IPS DF 4.7 (cell line): ENCODE data around the gene ZDHHC5.

Experiments used
- DNase-seq: peaks from one replicate; pipeline ENCODE4 v3.0.0-alpha.2; 2013; ENCODE audit warnings: low spot score; ENCODE audit errors: extremely low read depth

ZDHHC5 gene, protein sequence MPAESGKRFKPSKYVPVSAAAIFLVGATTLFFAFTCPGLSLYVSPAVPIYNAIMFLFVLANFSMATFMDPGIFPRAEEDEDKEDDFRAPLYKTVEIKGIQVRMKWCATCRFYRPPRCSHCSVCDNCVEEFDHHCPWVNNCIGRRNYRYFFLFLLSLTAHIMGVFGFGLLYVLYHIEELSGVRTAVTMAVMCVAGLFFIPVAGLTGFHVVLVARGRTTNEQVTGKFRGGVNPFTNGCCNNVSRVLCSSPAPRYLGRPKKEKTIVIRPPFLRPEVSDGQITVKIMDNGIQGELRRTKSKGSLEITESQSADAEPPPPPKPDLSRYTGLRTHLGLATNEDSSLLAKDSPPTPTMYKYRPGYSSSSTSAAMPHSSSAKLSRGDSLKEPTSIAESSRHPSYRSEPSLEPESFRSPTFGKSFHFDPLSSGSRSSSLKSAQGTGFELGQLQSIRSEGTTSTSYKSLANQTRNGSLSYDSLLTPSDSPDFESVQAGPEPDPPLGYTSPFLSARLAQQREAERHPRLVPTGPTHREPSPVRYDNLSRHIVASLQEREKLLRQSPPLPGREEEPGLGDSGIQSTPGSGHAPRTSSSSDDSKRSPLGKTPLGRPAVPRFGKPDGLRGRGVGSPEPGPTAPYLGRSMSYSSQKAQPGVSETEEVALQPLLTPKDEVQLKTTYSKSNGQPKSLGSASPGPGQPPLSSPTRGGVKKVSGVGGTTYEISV

DNA sequence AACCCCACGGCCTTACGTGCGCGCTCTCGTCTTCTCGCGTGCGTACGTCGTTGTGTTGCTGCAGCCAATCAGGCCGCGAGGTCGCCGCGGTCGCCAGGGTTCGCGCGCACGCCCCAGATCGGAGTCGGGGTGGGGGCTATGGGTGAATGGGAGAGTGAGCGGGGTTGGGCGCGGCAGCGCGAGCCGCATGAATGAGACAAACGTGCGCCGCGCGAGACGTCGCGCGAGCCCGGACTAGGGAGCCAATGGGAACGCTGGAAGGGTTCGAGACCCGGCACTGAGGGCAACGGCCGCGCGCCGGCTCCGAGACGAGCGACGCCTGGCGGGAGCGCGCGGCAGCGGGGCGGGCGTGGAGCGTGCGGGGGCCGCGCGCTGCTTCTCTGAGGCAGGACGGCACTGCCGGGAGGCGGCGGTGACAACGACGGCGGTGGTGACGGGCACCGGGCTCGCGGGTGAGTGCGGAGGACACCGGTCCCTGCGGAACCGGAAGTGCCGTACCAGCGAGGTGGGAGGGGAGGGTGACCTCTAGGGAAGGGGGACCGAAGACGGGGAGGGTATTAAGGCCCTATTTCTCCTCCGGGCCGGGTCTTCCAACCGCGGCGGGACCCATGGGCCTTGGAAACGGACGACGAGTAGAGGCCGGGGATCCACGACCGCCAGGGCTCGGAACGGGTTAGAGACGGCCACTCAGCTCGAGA is at the start of gene ZDHHC5:
Gene ZDHHC5, plus strand, starts transcription at position 379 of the 698 bp plus-strand sequence. CDS start 4,977 bp downstream, outside the sequence.
- peak; percentile 97 for DNase-seq

DNA sequence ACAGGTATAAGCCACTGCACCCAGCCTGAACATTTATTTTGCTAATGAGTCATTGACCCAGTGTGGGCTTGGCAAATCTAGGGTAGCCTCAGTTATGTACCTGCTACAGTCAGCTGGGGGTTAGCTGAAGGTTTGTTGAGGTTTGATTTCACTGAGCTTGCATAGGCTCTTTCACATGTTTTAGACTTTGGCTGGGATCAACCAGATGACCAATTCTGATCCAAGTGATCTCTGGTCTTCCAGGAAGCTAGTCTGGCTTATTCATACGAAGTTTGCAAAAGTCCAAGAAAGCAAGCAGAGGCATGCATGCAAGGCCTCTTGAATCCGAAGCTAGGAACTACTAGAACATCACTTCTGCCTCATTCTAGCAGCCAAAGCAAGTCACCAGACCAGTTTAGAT is 49.5 kb upstream of the ZDHHC5 start:
- no peak for DNase-seq

DNA sequence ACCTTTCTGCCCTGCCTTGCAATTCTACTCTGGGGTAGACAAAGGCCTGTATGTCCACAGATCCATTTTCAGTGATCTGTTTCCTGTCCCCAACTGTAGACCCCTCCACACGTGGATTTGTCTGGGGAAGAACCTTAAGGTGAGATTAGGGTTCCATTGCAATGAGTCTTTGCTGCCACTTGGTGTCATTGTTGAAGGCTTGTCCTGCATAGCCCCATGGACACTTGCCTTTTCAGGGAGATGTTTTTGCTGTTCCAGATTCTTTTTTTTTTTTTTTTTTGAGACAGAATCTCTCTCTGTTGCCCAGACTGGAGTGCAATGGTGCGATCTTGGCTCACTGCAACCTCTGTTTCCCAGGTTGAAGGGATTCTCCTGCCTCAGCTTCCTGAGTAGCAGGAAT is 48.6 kb upstream of the ZDHHC5 start:
- DNase-seq, result no peak

DNA sequence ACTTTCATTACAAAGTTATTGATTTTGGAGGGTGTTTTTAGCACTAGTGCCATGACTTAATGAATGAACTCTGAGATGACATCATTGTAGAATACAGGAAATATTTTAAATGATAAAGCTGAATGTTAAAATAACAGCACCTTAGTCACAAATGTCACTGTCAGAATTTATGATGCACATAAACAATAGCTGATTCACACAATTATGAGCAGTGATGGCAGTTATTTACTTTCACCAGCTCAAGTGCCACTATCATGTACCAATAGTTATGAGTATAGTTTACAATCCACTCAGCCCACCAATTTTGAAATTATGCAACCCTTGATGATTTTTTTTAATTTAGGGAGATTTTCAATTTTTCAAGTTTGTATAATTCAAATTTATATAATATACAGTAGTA is 47.4 kb upstream of the ZDHHC5 start:
- DNase-seq, result no peak

DNA sequence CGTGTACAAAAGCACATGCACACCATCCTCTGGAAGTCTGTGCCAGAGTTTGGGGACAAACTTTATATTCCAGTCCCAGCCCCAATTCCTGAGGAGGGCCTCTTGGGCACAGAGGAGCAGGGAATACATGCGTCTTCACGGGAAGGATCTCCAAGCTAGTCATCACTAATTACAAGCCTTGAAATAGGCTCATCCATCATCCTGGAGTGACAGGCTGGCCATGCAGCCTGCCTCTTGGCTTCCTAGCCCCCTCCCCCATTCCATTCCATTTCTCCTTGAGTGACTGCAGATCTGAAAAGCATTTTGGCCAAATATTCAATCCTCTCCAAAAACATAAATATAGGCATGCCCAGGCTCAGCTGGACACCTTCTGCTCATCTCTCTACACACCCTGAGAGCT is 45.7 kb upstream of the ZDHHC5 start:
- DNase-seq, result no peak

DNA sequence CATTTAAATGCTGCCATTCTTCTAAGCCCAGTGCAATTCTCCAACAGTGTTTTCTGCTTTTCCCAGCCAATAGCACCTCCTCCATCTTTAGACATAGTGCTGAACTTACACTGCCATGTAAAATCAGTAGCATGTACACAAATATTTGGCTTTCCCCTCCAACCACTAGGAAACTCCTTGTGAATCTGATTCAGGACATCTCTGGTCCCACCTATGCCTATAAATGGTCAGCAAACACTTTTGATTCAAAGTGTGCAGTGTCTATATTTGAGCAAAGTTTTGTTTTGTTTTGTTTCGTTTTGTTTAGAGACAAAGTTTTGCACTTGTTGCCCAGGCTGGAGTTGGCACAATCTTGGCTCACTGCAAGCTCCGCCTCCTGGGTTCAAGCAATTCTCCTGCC is 43.0 kb upstream of the ZDHHC5 start:
- DNase-seq, result no peak

DNA sequence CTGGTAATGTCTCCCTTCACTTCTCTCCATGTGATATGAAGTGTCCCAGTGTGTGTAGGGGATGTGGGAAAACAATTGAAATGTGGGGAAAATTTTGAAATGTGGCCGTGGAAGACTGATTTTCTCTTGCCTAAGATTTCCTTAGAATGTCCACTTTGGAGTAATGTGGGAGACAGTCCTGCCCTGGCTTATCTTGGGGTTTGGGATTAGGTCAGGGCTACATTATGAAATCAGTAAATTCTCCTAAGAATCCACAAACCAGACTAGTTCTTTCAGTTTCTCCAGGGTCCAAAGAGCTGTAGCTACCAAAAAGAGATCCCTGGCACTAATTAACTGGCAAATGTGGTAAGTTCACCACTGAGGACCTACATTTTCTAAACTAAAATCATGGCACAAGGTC is 41.0 kb upstream of the ZDHHC5 start:
- no peak for DNase-seq

DNA sequence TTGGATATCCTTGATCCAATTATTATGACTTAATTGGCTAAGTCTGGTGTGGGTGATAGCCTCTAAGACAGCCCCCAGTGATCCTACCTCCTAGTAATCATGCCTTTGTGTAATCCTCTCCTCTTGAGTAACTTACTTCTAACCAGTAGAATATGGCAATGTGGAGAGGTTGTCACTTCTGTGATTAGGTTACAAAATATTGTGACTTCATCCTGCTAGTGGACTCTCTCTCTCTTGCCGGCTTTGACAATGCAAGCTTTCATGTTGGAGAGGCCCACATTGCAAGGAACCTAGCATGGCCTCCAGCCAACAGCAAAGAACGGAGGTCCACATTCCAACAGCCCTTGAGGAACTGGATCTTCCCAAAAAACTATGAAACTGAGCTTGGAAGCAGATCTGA is 37.7 kb upstream of the ZDHHC5 start:
- no peak for DNase-seq

DNA sequence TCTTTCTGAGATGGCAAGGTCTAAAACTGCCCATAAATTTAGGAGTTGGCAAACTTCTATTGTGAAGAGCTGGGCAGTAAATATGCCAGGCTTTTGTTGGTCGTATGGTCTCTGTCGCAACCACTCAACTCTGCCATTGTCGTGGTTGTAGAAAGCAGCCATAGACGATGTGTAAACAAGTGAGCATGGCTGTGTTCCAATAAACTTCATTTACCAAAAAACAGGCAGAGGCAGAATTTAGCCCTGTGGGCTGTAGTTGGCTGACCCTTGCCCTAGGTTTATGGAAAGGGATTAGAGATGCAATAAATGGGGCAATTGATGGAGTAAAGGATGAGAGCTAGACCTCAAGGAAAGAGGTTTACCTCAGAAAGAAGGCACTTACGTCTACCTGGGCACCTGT is 35.8 kb upstream of the ZDHHC5 start:
- DNase-seq, result no peak

DNA sequence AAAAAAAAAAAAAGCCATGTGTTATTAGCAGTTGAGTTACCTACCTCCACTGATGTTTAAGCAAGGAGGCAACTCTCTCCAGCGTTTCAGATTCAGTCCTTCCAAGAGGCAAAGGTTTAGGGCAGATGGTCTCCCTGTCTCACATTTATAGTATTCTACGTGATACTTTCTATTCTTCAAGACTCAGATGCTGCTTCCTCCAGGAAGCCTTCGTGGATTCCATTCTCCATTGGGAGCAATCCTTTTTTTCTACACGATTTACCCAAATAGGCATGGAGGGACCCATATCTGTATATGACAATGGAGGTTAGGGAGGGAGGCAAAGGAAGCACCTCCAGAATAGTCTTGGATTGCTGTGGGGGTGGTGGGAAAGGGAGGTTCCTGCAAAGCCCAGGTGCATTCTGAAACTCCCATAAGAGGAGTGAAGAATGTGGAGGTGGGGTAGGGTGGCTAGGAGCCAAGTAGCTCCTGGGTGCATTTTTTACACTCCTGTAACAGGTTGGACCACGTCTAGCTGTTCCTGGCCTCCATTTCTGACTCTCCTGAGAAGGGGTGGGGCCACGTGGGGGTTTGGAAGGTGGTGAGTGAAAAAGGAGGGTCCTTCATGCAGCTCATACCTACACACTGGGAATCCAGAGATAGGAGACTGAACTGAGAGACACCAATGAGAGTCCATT is 34.4 kb upstream of the ZDHHC5 start:
- DNase-seq, result no peak

DNA sequence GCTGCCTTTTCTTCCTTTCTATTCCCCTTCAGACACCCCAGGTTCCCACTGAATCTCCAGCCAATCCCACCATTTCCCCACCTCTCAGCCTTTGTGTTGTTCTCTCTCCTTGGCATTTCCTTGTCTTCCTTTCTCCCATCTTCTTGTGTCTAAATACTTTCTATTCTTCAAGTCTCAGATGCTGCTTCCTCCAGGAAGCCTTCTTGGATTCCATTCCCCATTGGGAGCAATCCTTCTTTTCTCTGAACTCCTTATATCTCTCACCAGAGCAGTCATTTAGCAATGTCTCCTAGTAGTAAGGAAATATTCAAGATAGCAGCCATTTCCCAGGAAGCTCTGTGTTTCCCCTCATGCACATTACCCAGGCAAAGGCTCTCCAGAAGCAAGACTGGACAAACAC is 33.6 kb upstream of the ZDHHC5 start:
- no peak for DNase-seq

DNA sequence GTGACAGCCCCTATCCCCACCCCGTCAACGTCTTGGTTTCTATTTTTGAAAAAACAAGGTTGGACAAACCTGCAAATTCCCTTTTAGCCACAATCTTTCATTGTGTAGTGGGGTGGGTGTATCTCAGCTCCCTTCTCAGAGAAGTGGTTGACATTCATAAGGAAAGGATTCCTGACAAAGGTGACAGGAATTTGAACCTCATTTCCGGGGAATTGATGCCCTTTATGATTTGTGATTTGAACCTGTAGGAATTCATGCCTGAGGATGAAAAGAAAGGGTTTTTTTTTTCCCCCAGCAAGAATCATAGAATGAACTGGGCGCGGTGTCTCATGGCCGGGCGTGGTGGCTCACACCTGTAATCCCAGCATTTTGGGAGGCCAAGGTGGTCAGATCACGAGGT is 32.7 kb upstream of the ZDHHC5 start:
- no peak for DNase-seq

DNA sequence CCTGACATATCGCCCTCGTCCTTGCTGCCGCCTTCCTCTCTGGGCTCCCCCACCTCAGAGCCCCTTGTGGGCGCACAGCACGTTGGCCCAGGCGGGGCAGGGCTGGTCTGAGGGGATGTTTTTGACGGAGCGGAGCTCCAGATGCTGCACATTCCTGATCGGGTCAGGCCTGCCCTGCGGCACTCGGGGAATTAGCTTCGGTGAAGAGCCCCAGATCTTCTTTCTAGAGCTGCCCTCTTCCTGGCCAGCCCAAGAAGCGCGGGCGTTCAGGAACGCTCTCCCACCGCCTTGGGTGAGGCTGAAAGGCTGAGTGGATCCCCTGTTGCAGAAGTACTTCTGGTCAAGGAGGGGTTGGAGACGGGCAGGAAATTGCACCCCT is 30.3 kb upstream of the ZDHHC5 start:
- DNase-seq, result no peak

DNA sequence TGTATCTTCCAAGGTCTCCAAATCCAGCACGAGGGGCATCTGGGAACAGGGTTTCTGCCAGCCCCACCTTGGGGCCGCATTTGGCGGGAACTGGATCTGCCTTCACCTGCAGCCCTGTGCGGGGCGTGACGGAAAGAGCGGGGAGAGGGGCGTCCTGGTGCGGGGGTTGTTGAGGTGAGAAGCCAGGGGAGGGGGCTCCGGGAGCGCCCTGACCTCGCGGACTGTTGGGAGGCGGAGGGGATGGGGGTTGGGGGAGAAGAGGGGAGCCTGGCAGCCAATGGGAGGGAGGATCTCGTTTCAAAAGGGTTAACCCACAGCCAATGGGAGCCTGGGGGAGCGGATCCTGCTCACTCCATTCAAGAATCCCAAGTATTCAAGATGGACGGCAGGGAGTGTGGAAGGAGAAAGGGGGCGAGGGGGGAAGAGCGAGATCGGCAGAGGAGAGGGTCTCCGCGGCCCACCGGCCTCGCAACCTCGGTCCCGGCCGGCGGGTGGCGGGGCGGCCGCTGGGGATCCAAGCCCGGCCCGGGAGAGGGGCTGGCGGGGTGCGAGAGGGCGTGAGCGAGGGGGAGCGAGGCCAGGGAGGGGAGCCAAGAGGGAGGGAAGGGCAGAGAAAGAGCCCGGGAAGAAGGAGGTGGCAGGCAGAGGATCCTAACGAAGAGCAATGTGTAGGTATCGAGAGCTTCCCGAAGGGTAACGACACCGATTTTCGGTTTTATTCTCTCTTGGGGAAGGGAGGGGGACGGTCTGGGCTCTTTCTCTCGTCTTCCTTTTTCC is 29.7 kb upstream of the ZDHHC5 start:
- DNase-seq, result no peak

DNA sequence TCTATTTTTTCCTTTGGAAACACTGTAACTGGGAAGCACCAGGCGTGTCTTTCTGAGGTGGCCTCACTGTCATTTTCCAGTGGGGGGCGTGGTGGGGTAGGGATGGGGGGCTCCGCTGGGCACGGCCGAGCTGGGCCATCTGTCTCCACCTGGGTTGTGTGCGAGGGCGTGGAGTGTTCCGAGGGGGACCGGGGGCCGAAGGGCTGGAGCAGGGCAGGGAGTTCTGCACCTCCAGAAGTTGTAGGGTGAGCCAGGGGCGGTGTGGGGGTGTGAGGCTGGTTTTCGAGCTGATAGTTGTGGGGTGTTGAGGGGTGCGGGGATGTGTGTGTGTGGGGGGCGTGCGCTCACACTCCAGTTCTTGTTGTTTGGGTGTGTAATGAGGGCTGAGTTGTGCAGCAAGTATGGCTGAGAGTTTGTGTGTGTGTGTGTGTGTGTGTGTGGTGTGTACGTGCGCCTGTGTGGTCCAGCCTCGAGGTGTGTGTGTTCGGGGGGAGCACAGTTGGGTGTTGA is 29.0 kb upstream of the ZDHHC5 start:
- no peak for DNase-seq

DNA sequence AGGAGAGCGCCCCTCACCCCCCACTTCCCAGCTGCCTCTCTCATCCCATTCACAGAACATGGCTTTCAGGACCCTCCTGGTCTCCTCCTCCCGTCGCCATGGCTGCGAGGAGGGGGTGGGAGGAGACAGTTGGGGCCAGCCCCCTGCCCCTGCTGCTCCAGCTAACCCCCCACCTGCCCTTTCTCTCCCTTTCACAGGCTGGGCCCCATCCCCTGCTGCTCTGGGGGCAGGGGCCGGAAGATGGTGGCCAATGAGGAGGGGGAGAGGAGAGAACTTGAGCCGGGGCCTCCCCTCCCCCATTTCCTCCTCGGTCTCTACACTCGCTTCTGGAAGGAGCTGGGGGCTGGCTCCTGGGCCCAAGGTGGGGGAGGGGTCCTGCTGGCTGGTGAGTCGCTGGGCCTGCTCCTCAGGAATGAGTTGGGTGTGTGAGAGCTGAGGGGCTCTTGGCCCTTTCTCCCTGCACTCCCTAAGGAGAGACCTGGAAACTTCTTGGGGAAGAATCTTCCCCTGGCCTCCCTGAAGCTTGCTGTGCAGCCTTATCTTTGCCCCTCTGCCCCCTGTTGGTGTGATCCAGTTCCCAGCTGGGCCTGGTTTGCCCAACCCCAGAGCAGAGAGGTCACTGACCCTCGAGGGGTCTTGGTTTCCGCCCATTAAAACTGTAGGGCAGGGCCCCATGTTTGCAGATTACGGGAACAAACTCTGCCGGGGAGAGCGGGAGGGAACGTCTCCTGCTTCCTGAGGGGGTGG is 28.4 kb upstream of the ZDHHC5 start:
- DNase-seq, result no peak

DNA sequence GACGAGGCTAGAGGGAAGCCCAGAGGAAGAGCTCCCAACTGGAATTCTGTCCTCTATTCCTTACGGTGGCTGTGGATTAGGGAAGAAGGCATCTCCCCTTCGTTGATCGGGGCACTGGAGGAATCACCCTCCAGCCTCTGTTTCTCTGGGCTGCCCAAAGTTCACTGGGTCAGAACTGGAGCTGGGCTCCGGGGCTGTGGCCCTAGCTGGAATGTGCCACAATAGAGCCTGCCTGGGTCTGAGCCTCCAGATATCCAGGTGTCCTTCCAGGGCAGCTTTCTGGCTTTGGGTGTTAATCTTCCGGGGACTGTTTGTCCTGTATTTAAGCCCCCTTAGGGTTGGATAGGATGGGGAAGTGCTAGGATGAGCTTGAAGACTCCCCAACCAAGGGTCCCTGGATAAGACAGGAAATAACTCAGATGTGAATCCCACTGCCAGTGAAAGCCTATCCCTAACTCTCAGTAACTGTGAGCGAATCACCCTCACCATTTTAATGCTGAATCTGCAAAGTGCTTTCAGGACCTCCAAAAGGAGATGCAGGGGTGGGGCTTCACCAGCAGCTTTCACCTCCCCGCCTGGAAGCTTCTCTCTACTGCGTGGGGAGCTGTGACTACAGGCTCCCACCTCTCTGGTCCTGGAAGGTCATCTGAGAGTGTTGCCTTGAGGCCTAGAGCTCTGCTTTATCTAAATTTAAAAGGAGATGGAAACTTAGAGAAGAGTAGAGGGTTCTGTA is 27.7 kb upstream of the ZDHHC5 start:
- no peak for DNase-seq

DNA sequence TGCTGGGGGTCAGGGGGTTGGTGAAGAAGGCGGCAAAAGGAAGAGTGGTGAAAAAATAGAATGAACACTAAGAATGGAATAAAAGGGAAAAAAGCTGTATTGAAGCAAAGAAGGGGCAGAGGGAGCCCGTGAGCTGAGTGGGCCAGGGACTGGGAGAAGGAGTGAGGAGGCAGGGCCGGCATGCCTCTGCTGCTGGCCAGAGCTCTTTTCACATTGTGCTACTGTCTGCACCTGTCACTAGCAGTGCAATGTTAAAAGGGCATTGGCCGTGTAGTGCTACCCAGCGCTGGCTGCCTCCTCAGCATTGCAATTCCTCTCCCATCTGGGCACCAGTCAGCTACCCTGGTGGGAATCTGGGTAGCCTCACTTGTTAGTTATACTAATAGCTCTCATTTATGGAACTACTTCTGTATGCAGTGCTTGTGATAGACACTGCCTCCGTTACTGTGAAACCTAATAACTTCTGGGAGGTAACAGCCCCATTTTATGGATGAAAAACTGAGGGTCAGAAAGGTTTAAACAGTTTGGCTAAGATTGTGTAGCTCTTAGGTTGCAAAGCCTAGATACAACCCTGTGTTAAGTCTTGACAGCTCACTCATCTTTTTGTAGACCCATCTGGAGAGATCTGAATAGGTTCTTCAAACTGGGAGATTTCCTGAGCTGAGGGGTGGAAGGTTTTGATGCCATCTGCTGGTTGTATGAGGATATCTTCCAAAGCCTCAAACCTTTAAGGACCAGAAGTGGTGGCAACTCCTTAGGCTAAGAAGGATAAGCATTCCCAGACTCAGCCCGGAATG is 26.7 kb upstream of the ZDHHC5 start:
- no peak for DNase-seq

DNA sequence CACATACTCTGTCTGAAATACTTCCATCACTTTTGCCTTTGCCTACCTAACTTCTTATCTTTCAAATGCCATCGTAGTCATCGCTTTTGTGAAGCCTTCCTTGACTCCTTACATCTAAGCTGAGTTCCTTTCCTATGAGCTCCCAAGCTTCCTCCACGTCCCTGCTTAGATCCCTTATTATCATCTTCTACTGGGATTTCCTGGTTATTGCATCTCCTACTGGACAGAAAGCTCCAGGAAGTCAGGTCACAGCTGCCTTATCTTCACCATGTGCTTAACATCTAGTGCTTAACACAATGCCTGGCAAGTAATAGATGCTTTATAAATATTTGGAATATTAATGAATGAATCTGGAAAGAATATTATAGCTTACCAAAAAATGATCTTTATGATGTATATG is 24.1 kb upstream of the ZDHHC5 start:
- DNase-seq, result no peak
